BJ (cell line): Measurements from ENCODE around the gene CRADD. TPM values are rescaled to one million over a fixed set of nuclear protein-coding genes. Genes with fewer than 3 reads are reported as not detected.

Experiments used
- CTCF ChIA-PET: fragments of 350-600 bp; formaldehyde crosslinking; extraction: SDS; loops from one replicate; lab custom pipeline; 2021; ENCODE audit warnings: antibody characterized with exemption, inconsistent platforms; lab: Yijun Ruan, JAX
- POLR2A ChIA-PET: fragments of 300-600 bp; sonication (Branson Sonifier 250); formaldehyde crosslinking; extraction: SDS; loops from one replicate; lab custom pipeline; 2021; ENCODE audit warnings: antibody characterized with exemption; lab: Charles Lee
- DNase-seq: peaks from one replicate; pipeline ENCODE4 v3.0.0-alpha.2; 2011; ENCODE audit warnings: low read depth
- H3K27me3 ChIP-seq: 2 replicates; pipeline ENCODE4 v1.6.0; 2011; ENCODE audit warnings: low read length; ENCODE audit not compliant: control insufficient read depth, insufficient read depth
- H3K36me3 ChIP-seq: 2 replicates; pipeline ENCODE4 v1.5.1; 2011; ENCODE audit warnings: low read length; ENCODE audit not compliant: control insufficient read depth, insufficient read depth
- H3K4me3 ChIP-seq: 2 replicates; pipeline ENCODE4 v1.5.1; 2011; ENCODE audit warnings: low read depth, mild to moderate bottlenecking, control low read depth, low read length
- polyA plus RNA-seq: library from polyadenylated mRNA; depleted of rRNA; stranded (reverse); fragments of >200 nt; gene quantifications from 2 replicates; pipeline ENCODE4 v1.2.3, GENCODE V29; 2011
- TF ChIP-seq, protein P1 (sequence below): IDR thresholded peaks from 2 replicates; pipeline ENCODE4 v1.5.1; 2011; ENCODE audit warnings: low read depth, mild to moderate bottlenecking, control low read depth, inconsistent platforms, low read length, moderate library complexity; ENCODE audit not compliant: insufficient read depth

The CRADD gene
- polyA plus RNA-seq, 1 experiment = 16.6 TPM

DNA sequence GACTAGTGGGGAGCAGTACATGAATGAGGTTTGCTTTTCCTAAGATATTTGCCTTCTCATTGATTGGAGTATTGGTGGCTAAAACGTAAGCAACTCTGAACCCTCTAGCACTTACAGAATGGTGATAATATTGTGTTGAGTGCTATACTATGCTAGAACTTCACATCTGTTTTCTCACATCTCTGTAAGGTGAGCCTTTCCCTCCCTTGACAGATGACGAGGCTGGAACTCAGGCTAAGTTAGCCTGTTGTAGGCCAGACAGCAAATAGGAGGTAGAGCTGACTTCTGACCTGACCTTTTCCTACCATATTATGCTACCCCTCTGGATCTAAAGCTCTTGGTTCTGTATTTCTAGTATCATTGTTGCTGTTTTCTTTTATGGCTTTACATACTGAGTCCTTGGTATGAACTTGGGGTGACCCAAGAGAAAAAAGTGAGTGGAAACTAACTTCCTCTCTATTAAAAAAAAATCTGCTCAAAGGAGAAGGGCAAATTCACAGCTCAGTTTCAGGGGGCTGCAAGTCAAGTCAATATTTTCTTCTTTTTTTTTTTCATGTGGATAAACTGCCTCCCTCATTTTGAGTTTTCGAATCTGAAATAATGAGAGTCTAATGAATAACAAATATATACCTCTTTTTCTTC is 85.9 kb downstream of the CRADD start:
- POLR2A ChIA-PET = no interaction called here
- DNase-seq = no peak
- CTCF ChIA-PET = interaction anchor here (0.6 to 4.2 kb wide), 6 partner anchors 14 to 339 kb away, joined by 3 to 22 read pairs (median 4); no protein-coding TSS in a partner anchor
- H3K4me3 ChIP-seq = no peak overlapping the region
- H3K27me3 ChIP-seq = no peaks in the 10 kb centered on the region
- TF ChIP-seq, protein P1, sequence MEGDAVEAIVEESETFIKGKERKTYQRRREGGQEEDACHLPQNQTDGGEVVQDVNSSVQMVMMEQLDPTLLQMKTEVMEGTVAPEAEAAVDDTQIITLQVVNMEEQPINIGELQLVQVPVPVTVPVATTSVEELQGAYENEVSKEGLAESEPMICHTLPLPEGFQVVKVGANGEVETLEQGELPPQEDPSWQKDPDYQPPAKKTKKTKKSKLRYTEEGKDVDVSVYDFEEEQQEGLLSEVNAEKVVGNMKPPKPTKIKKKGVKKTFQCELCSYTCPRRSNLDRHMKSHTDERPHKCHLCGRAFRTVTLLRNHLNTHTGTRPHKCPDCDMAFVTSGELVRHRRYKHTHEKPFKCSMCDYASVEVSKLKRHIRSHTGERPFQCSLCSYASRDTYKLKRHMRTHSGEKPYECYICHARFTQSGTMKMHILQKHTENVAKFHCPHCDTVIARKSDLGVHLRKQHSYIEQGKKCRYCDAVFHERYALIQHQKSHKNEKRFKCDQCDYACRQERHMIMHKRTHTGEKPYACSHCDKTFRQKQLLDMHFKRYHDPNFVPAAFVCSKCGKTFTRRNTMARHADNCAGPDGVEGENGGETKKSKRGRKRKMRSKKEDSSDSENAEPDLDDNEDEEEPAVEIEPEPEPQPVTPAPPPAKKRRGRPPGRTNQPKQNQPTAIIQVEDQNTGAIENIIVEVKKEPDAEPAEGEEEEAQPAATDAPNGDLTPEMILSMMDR = no peak
- H3K36me3 ChIP-seq = no peaks in the 10 kb centered on the region

DNA sequence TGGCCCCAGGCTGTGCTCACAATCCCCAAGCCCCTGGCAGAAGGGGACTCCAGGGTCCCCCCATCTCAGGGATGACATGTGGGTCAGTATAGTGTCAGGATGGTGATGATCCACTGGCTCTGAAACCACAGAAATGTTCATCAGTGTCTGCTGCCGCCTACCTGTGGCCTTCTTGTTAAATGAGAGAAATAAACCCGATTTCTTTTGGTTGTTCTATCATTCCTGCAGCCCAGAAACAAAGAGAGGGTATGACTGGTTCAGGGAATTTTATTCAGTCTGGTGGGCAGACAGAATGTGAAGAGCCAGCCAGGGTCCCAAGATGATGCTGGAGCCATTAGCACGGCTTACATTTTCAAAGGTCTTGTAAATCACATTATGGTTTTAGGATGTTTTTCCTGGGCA is 86.6 kb downstream of the CRADD start:
- TF ChIP-seq, protein P1 = no peak
- POLR2A ChIA-PET = no interaction called here
- CTCF ChIA-PET = interaction anchor here (0.9 to 4.2 kb wide), 3 partner anchors 194 to 338 kb away, joined by 4 to 22 read pairs (median 4); no protein-coding TSS in a partner anchor
- no peak for DNase-seq
- H3K36me3 ChIP-seq = no peaks in the 10 kb centered on the region
- H3K4me3 ChIP-seq = no peak overlapping the region
- no peaks in the 10 kb centered on the region for H3K27me3 ChIP-seq

DNA sequence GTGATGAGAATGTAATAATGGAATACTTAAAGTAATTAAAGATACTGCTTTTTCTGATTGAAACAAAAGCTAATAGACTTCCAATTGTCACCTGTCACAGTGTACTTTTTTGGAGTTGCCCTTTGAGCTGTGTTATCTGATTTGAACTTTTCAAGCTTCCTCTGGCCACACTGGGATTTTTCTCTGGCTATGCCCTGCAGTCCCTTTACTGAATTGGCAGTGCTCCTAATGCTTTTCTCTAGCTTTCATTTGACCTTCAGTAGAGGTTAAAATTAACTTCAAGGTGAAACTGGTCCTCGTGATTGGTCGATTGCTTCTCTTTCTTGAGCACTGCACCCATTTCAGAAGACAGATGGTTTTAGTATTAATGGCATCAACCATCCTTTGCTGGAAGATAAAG is 89.2 kb downstream of the CRADD start:
- H3K27me3 ChIP-seq = no peaks in the 10 kb centered on the region
- TF ChIP-seq, protein P1 = no peak
- H3K36me3 ChIP-seq = no peaks in the 10 kb centered on the region
- POLR2A ChIA-PET = no interaction called here
- CTCF ChIA-PET = interaction anchor here (0.7 to 4.6 kb wide), 18 partner anchors 9 to 335 kb away, joined by 3 to 85 read pairs (median 5); partner anchors contain the start of gene SOCS2
- no peak overlapping the region for H3K4me3 ChIP-seq
- no peak for DNase-seq

DNA sequence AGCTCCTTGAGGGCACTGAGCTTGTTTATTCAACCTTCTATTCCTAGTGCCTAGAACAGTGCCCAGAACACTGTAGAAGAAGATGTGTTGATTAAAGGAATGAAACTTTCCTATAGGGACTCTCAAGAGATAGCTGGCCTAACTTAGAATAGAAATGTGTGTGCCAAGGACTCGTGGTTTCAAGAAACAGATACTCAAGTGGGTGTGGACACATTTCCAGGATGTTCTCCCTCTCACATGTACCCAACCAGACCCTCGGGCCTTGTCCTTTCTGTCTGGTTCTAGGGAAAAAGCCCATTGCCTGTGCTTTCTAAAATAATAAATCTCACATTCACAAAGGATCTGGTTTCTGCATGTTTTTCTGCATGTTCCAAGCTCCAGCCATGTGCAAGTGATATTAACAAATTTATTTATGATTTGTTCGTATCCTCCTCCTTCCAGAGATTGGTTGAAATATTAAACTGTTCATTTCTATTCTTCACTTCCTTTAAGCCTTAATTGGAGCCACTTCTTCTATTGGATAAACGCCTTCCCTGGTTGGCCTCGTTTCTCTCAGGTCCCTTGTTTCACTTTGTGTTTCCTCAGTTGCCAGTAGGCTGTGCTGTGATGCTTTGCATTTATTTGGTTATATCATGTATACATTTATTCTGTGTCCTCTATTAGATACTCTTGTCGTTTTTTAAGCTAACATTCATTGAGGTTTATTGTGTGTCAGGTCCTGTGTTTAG is 89.8 kb downstream of the CRADD start:
- no peak for DNase-seq
- H3K4me3 ChIP-seq = no peak overlapping the region
- H3K27me3 ChIP-seq = no peaks in the 10 kb centered on the region
- TF ChIP-seq, protein P1 = peak; percentile 58
- ChIA-PET CTCF (interaction anchor here (0.7 to 4.6 kb wide), 20 partner anchors 8 to 334 kb away, joined by 3 to 85 read pairs (median 5); partner anchors contain the start of gene SOCS2), POLR2A (interaction anchor here (0.5 to 0.7 kb wide), 2 partner anchors 113 to 119 kb away, joined by 3 to 9 read pairs; no protein-coding TSS in a partner anchor)
- no peaks in the 10 kb centered on the region for H3K36me3 ChIP-seq

DNA sequence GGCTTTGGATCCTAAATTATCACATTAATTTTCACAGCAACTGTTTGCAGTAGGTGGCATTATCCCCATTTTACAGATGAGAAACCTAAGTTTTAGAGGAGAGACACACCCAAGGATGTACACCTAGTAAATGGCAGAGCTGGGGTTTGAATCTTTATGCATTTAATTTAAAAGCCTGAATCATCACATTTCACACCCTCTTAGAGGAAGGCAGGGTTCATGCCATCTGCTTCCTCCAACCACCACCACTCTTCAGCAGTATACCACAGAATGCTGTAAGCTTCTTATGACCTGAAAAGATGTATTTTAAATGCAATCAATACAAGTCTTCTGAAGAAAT is 90.3 kb downstream of the CRADD start:
- CTCF ChIA-PET = interaction anchor here (0.7 to 4.6 kb wide), 17 partner anchors 10 to 334 kb away, joined by 3 to 85 read pairs (median 5); no protein-coding TSS in a partner anchor
- no peaks in the 10 kb centered on the region for H3K36me3 ChIP-seq
- H3K27me3 ChIP-seq = no peaks in the 10 kb centered on the region
- POLR2A ChIA-PET = interaction anchor here (0.5 to 0.7 kb wide), 2 partner anchors 113 to 119 kb away, joined by 3 to 9 read pairs; no protein-coding TSS in a partner anchor
- no peak for DNase-seq
- TF ChIP-seq, protein P1 = no peak
- no peak overlapping the region for H3K4me3 ChIP-seq
